T-helper 2 cell treated with Interferon-gamma antibody and Interleukin-4, amounts not matched to agents 5 μg/mL and 100 μg/mL, for 36 hours (primary cell): ENCODE results near the gene COL4A1.

Source experiments
- DNase-seq: peaks from one replicate; pipeline ENCODE4 v3.0.0; 2021; ENCODE audit warnings: low spot score
- H3K27ac Mint-ChIP-seq: one replicate; pipeline ENCODE4 v1.8.0; 2021; ENCODE audit warnings: mild to moderate bottlenecking, mixed read lengths
- H3K27me3 Mint-ChIP-seq: one replicate; pipeline ENCODE4 v1.8.0; 2021; ENCODE audit warnings: low read depth, mixed read lengths
- H3K36me3 Mint-ChIP-seq: one replicate; pipeline ENCODE4 v1.8.0; 2021; ENCODE audit warnings: low read depth, mixed read lengths
- H3K4me1 Mint-ChIP-seq: one replicate; pipeline ENCODE4 v1.8.0; 2021; ENCODE audit warnings: low read depth, mixed read lengths
- H3K4me3 Mint-ChIP-seq: one replicate; pipeline ENCODE4 v1.8.0; 2022; ENCODE audit warnings: mild to moderate bottlenecking, moderate library complexity, mixed read lengths
- H3K9me3 Mint-ChIP-seq: one replicate; pipeline ENCODE4 v1.8.0; 2021; ENCODE audit warnings: mixed read lengths

The COL4A1 gene

DNA sequence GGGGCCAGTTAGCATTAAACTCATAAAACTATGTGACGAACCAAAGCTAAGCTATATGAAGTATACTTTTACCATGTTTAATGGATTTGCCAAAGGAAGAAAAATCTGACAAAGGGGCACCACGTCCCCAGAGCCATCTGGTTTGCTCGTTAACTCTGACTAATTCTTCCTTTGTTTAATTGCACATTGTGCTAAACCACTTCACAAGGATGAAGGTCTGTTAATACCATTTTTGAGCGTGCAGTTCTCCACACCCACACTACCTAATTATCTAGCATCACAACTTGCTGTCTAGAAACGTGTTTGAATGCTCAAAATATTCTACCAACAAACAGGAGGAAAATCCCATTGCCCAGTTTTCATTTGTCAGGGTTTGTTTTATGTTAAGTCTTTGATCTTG lies 74.8 kb downstream of the COL4A1 start:
- no peaks in the 10 kb centered on the region for H3K4me1 Mint-ChIP-seq
- peaks cover 5% of the 10 kb centered on the region for H3K27me3 Mint-ChIP-seq

DNA sequence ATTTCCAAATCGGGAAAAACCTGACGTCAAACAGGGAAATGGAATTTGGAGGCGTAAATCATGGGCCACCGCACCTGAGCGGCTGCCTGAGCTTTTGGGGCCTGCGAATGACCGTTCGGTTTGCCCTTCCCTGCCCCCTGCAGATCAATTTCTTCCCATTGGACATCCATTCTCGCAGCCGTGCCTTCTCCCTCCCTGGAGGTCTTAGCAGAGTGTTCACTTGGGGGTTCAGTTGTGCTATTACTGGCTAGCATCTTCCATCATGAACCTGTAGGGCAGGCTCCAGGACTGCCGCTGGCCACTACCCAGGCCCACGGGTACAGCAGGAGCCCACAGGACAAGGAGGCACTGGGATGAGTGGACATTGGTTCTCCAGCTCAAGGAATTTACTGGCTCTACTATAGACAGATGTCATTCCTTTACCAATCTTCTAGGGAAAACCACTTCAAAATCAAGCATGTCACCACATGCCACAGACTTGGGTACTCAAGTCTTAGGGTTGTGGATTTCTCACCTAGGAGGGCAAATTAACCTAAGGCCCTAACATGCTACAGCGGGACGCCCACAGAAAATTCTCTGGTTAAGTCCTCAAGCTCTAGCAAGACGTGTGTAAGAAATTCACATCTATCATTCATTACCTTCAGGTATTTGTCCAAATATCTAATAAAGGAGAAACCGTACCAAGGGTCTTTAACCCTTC lies 75.5 kb downstream of the COL4A1 start:
- H3K9me3 Mint-ChIP-seq, result no peaks in the 10 kb centered on the region
- no peaks in the 10 kb centered on the region for H3K36me3 Mint-ChIP-seq
- peaks cover 8% of the 10 kb centered on the region for H3K27me3 Mint-ChIP-seq
- no peak overlapping the region for H3K27ac Mint-ChIP-seq
- no peak overlapping the region for H3K4me3 Mint-ChIP-seq
- no peak for DNase-seq
- no peaks in the 10 kb centered on the region for H3K4me1 Mint-ChIP-seq

More for the DNA sequence above, 74.8 kb downstream of the COL4A1 start:
- no peak overlapping the region for H3K27ac Mint-ChIP-seq
- no peaks in the 10 kb centered on the region for H3K9me3 Mint-ChIP-seq
- H3K4me3 Mint-ChIP-seq, result no peak overlapping the region
- H3K36me3 Mint-ChIP-seq, result no peaks in the 10 kb centered on the region
- DNase-seq, result no peak

DNA sequence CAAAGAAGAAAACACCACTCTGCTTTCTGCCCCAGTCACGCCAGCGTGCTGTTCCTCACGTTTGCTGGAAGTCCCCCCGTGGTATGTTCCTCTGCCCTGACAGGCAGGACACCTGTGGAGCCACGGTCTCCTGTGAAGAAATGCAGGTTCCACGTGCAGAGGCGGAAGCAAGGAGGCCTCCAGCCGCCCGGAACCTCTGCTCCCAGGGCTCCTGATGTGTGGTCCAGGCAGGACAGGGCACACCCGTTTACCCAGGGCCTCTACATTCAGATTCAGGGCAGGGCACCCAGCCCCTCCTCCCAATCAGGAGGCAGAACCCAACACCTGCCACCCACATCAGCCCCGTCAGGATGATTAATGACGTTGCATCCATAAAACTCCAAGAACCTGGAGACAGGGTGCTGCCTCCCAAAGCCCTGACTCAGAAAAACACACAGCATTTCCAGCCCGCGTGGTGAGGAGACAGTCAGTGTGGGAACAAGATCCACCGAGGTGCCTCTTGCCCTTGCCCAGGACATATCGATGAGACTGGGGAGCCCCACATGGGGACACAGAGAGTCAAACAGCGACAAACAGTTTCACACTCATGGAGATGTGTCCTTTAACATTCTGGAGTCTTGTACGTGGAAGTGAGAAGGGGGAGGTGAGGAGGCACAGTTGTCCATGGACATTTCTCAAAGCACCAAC lies 76.2 kb downstream of the COL4A1 start:
- no peaks in the 10 kb centered on the region for H3K36me3 Mint-ChIP-seq
- H3K9me3 Mint-ChIP-seq, result no peaks in the 10 kb centered on the region
- no peaks in the 10 kb centered on the region for H3K4me1 Mint-ChIP-seq
- no peak overlapping the region for H3K27ac Mint-ChIP-seq
- H3K27me3 Mint-ChIP-seq, result peaks cover 6% of the 10 kb centered on the region
- no peak overlapping the region for H3K4me3 Mint-ChIP-seq
- no peak for DNase-seq

GRCh38 chr13:110229905-110230563 lies 76.9 kb downstream of the COL4A1 start:
- no peaks in the 10 kb centered on the region for H3K36me3 Mint-ChIP-seq
- H3K9me3 Mint-ChIP-seq, result no peaks in the 10 kb centered on the region
- no peaks in the 10 kb centered on the region for H3K4me1 Mint-ChIP-seq
- H3K4me3 Mint-ChIP-seq, result no peak overlapping the region
- no peak overlapping the region for H3K27ac Mint-ChIP-seq
- peaks cover 6% of the 10 kb centered on the region for H3K27me3 Mint-ChIP-seq
- DNase-seq, result no peak

DNA sequence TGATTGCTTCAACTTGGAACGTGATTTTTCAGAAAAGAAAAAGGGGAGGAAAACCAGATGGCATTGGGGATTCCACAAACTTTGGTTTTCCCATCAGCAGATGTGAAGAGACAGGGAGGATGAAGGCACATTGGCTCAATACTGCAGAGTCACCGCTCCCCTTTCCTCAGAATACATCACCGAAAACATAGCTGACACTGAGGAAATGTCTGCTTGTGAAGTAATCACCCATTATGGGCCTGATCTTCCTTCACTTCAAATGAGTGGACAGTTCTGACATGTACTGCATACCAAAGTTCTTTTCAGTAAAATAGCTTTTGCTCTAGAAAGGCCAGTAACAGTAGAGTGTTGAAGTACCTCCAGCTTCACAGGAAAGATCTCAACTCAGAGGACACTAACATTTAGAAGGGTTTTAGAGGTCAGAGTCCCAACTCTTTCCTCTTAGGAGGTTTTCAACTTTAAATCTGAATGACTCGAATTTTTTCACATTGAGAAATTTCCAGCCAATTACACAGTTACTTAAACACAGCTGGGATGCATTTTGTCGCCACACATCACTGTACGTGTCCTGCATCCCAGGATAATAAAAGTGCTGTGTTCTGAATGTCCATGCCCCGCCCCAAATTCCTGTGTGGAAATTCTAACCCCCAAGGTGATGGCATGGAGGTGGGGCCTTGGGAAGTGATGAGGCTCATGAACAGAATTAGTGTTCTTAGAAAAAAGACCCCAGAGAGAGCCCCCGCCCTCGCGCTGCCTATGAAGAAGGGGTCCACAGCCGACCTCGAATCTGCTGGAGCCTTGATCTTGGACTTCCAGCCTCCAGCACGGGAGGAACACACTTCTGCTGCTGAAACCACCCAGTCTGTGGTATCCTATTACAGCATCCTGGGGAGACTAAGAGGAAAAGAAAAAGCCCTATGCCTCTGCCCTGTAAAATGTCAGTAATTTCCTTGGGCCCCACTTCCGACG lies 77.7 kb downstream of the COL4A1 start:
- H3K4me3 Mint-ChIP-seq, result no peak overlapping the region
- no peaks in the 10 kb centered on the region for H3K9me3 Mint-ChIP-seq
- no peak for DNase-seq

DNA sequence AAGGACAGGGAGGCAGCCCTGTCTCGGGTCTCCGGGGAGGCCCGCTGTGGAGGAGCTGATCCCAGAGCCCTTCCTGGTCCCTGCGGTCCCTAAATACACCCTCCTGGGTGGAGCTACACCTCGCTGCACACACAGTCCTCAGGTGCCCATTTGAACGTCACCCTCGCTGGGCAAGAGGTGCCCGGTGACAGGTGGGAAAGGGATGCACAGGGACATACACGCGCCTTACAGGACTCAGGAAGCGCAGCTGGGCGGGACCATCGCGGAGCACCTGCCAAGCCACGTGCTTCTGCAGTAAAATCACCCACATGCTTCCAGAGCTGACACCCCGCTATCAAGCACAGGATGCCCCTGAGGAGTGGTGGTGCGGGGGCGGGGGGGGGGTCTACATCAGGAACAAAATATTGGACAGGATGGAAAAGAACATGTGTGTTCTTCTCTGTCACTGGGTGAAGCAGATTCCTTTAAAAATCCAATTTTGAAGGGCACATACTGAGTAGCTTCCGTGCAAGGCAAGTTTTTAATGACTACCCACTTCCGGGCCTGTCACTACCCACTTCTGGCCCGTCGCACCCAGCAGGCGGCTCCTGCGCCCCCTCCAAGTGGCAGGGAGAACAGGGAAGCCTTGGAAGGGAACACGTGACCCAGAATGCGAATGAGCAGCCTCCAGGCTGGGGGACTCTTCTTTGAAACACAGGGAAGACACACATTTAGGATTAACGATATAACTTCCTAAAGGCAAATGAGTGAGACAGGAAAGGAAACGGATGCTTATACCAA lies 78.9 kb downstream of the COL4A1 start:
- DNase-seq, result no peak
- Mint-ChIP-seq H3K9me3 (no peaks in the 10 kb centered on the region), H3K4me3 (no peak overlapping the region), H3K4me1 (no peaks in the 10 kb centered on the region), H3K36me3 (no peaks in the 10 kb centered on the region), H3K27me3 (peaks cover 6% of the 10 kb centered on the region), H3K27ac (no peak overlapping the region)

More for the DNA sequence above, 77.7 kb downstream of the COL4A1 start:
- Mint-ChIP-seq H3K27ac (no peak overlapping the region), H3K27me3 (peaks cover 6% of the 10 kb centered on the region), H3K4me1 (no peaks in the 10 kb centered on the region), H3K36me3 (no peaks in the 10 kb centered on the region)

- DNase-seq, result no peak
- no peaks in the 10 kb centered on the region for H3K36me3 Mint-ChIP-seq
- no peaks in the 10 kb centered on the region for H3K9me3 Mint-ChIP-seq
- H3K4me1 Mint-ChIP-seq, result no peaks in the 10 kb centered on the region
- no peak overlapping the region for H3K4me3 Mint-ChIP-seq
- H3K27ac Mint-ChIP-seq, result no peak overlapping the region
- H3K27me3 Mint-ChIP-seq, result peaks cover 6% of the 10 kb centered on the region
These were observed 79.5 kb downstream of the COL4A1 start for GRCh38 chr13:110227416-110227815.

GRCh38 chr13:110225609-110226574 lies 81.1 kb downstream of the COL4A1 start:
- Mint-ChIP-seq H3K4me1 (no peaks in the 10 kb centered on the region), H3K27me3 (peaks cover 12% of the 10 kb centered on the region), H3K4me3 (no peak overlapping the region), H3K9me3 (no peaks in the 10 kb centered on the region), H3K36me3 (no peaks in the 10 kb centered on the region), H3K27ac (no peak overlapping the region)
- no peak for DNase-seq

DNA sequence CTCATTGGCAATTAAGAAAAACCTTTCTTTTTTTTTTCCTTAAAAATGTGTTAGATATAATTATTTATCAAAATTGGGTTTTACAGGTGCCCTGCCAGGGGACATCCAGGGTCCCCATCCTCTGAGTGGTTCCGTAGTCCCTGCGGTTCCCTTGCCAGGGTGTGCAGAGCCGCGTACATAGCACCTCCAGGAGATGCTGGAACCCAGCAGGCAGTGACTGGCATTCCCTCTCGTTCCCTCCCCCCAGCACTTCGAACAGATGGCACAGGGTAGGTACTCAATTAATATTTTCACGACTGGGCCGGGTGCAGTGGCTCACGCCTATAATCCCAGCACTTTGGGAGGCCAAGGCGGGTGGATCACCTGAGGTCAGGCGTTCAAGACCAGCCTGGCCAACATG lies 82.0 kb downstream of the COL4A1 start:
- DNase-seq, result no peak
- H3K4me1 Mint-ChIP-seq, result no peaks in the 10 kb centered on the region
- H3K27ac Mint-ChIP-seq, result no peak overlapping the region
- H3K27me3 Mint-ChIP-seq, result peaks cover 16% of the 10 kb centered on the region
- H3K9me3 Mint-ChIP-seq, result no peaks in the 10 kb centered on the region
- H3K4me3 Mint-ChIP-seq, result no peak overlapping the region
- no peaks in the 10 kb centered on the region for H3K36me3 Mint-ChIP-seq

GRCh38 chr13:110224519-110224918 lies 82.4 kb downstream of the COL4A1 start:
- no peak overlapping the region for H3K27ac Mint-ChIP-seq
- DNase-seq, result no peak
- no peak overlapping the region for H3K4me3 Mint-ChIP-seq
- H3K4me1 Mint-ChIP-seq, result no peaks in the 10 kb centered on the region
- no peaks in the 10 kb centered on the region for H3K9me3 Mint-ChIP-seq
- H3K36me3 Mint-ChIP-seq, result no peaks in the 10 kb centered on the region
- peaks cover 16% of the 10 kb centered on the region for H3K27me3 Mint-ChIP-seq

GRCh38 chr13:110221406-110222117 lies 85.4 kb downstream of the COL4A1 start:
- no peak for DNase-seq
- Mint-ChIP-seq H3K27ac (no peak overlapping the region), H3K9me3 (no peaks in the 10 kb centered on the region), H3K36me3 (no peaks in the 10 kb centered on the region), H3K4me3 (no peak overlapping the region), H3K4me1 (no peaks in the 10 kb centered on the region), H3K27me3 (peaks cover 18% of the 10 kb centered on the region)

GRCh38 chr13:110220471-110220870 lies 86.5 kb downstream of the COL4A1 start:
- Mint-ChIP-seq H3K4me3 (no peak overlapping the region), H3K27me3 (peaks cover 18% of the 10 kb centered on the region), H3K9me3 (no peaks in the 10 kb centered on the region), H3K36me3 (no peaks in the 10 kb centered on the region), H3K4me1 (no peaks in the 10 kb centered on the region), H3K27ac (no peak overlapping the region)
- DNase-seq, result no peak
